Ascending aorta (tissue), 2 donors: ENCODE results near the gene SLAIN2. TPM values are rescaled to one million over a fixed set of nuclear protein-coding genes. Genes with fewer than 3 reads are reported as not detected.
"Not testable (repeated sequence)": the region's sequence is repeated elsewhere in the genome, so short reads cannot be mapped to it uniquely, and the experiment has no call there.

Source experiments
- DNase-seq, 2 donors: peaks; one replicate each; pipeline ENCODE4 v3.0.0-alpha.2; 2019; ENCODE audit warnings: low spot score in 2 of 2
- H3K27ac ChIP-seq, 2 donors: fragments of 200-600 bp; sonication (generic); one replicate each; pipeline ENCODE4 v1.5.1; 2016 to 2017; ENCODE audit warnings: mild to moderate bottlenecking in 1 of 2
- H3K27me3 ChIP-seq: fragments of 200-600 bp; sonication (generic); one replicate; pipeline ENCODE4 v1.5.1; 2017
- H3K36me3 ChIP-seq, 2 donors: fragments of 200-600 bp; sonication (generic); one replicate each; pipeline ENCODE4 v1.5.1; 2016
- H3K4me1 ChIP-seq, 2 donors: fragments of 200-600 bp; sonication (generic); one replicate each; pipeline ENCODE4 v1.5.1; 2016 to 2017; ENCODE audit warnings: mild to moderate bottlenecking in 1 of 2
- H3K4me3 ChIP-seq, 2 donors: fragments of 200-600 bp; sonication (generic); one replicate each; pipeline ENCODE4 v1.5.1; 2016 to 2017; ENCODE audit warnings: mild to moderate bottlenecking in 1 of 2
- H3K9me3 ChIP-seq, 2 donors: fragments of 200-600 bp; sonication (generic); one replicate each; pipeline ENCODE4 v1.5.1; 2016
- intact Hi-C: fragments of 100-400 bp; cut with DNase I; formaldehyde crosslinking; loops from one replicate; pipeline ENCODE4 v1.15.1; 2023
- total RNA-seq: library from RNA; depleted of rRNA; stranded (reverse); fragments of >200 nt; gene quantifications from one replicate; pipeline ENCODE4 v1.1.0, GENCODE V29; 2016
- TF ChIP-seq, protein P1 (sequence below), 3 experiments: fragments of 200-600 bp in 2 of 3; fragments of 450-650 bp in 1 of 3; sonication (generic) in 2 of 3; IDR thresholded peaks; one replicate each; pipeline ENCODE4 v1.5.1; 2016 to 2019; ENCODE audit warnings: antibody characterized with exemption in 3 of 3, mild to moderate bottlenecking in 1 of 3, moderate library complexity in 1 of 3

The SLAIN2 gene
- total RNA-seq, 1 donor from 2014 or later: 26.3 TPM

DNA sequence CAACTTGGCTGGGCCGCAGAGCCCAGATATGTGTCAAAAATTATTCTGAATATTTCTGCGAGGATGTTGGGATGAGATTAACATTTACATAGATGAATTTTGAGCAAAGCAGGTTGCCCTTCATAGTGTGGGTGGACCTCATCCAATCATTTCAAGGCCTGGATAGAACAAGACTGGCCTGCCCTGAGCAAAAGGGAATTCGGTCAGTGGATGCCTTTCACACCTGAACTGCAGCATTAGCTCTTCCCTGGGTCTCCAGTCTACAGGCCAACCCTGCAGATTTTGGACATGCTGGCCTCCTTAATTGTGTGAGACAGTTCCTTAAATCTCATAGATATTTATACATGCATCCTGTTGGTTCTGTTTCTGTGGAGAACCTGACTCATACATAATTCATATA is 109.4 kb downstream of the SLAIN2 start:
- Histone ChIP-seq H3K4me1 (no peaks in the 10 kb centered on the region), H3K36me3 (no peaks in the 10 kb centered on the region), H3K4me3 (no peak overlapping the region), H3K9me3 (no peaks in the 10 kb centered on the region), H3K27ac (no peak overlapping the region), H3K27me3 (no peaks in the 10 kb centered on the region)
- intact Hi-C loops: no loop called here
- DNase-seq: no peak
- TF ChIP-seq, protein P1, sequence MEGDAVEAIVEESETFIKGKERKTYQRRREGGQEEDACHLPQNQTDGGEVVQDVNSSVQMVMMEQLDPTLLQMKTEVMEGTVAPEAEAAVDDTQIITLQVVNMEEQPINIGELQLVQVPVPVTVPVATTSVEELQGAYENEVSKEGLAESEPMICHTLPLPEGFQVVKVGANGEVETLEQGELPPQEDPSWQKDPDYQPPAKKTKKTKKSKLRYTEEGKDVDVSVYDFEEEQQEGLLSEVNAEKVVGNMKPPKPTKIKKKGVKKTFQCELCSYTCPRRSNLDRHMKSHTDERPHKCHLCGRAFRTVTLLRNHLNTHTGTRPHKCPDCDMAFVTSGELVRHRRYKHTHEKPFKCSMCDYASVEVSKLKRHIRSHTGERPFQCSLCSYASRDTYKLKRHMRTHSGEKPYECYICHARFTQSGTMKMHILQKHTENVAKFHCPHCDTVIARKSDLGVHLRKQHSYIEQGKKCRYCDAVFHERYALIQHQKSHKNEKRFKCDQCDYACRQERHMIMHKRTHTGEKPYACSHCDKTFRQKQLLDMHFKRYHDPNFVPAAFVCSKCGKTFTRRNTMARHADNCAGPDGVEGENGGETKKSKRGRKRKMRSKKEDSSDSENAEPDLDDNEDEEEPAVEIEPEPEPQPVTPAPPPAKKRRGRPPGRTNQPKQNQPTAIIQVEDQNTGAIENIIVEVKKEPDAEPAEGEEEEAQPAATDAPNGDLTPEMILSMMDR (IDR thresholded peaks at IDR 0.05): no peak

DNA sequence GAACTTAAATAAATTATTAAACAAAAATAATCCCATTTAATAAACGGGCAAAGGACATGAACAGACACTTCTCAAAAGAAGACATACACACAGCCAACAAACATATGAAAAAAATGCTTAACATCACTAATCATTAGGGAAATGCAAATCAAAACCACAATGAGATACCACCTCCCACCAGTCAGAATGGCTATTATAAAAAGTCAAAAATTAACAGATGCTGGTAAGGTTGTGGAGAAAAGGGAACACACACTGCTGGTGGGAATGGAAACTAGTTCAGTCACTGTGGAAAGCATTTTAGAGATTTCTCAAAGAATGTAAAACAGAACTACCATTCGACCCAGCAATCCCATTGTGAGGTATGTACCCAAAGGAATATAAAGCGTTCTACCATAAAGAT is 110.3 kb downstream of the SLAIN2 start:
- H3K27ac ChIP-seq, intact Hi-C loops, H3K9me3 ChIP-seq, H3K27me3 ChIP-seq, H3K4me3 ChIP-seq, H3K36me3 ChIP-seq, DNase-seq, H3K4me1 ChIP-seq: not testable (repeated sequence)

DNA sequence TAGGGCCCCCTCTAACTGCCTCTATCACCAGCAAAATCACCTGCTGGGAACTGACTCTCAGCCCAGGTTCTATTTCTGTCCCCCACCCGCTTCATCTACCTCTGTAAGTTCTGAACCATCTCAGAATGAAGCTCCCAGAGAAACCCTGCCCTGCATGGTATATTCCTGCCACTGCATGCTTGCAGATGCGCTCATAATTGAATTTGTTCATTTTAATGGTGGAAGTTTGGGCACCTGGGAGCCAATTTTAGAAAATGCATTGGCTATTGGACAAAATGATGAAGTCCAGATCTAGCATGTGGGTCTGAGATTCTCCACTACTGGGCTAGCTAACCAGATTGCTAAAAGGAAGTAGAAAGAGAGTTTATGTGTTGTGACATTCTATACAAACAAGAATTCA is 113.3 kb downstream of the SLAIN2 start:
- Histone ChIP-seq H3K4me3 (no peak overlapping the region), H3K9me3 (no peaks in the 10 kb centered on the region), H3K36me3 (no peaks in the 10 kb centered on the region), H3K4me1 (no peaks in the 10 kb centered on the region), H3K27me3 (no peaks in the 10 kb centered on the region), H3K27ac (no peak overlapping the region)
- no peak for DNase-seq
- TF ChIP-seq, protein P1 (IDR thresholded peaks at IDR 0.05): no peak
- intact Hi-C loops: no loop called here

DNA sequence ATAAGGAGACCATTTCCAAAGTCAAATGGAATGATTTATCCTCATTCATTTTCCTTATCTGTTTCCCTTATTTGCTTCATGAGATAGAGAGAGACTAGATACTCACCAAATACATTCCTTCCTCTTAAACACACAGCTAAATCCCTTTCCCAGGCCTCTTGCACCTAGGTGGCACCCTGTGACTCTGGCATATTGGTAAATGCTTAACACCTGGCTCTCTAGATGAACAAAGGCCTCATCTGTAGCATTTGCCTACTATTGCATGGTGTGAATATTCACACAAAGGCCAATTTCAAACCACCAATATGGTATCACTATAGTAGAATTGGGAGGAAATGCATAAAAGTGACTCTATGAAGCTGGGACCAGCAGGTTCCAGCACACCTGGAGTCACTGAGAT is 119.7 kb downstream of the SLAIN2 start:
- Histone ChIP-seq H3K9me3 (no peaks in the 10 kb centered on the region), H3K4me3 (no peak overlapping the region), H3K4me1 (no peaks in the 10 kb centered on the region), H3K36me3 (no peaks in the 10 kb centered on the region), H3K27me3 (no peaks in the 10 kb centered on the region), H3K27ac (no peak overlapping the region)
- TF ChIP-seq, protein P1 (IDR thresholded peaks at IDR 0.05): no peak
- intact Hi-C loops: no loop called here
- no peak for DNase-seq

DNA sequence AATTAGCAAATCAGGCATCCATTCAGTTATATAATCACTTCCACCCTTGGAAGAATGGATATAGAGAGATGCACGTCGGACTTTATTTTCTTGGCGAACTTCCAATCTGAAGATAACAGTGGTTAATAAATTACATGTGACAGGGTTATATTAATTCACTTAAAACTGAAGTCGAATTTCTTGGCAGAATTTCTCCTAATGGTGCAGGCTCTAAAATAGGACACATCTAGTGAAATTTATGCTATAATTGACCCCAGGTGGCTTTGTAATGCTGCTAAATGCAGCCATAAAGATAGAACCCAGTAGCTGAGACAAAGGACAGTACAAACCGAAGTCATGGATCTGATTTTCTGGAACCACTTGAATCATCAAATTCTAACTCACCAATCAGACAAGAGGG is 121.0 kb downstream of the SLAIN2 start:
- intact Hi-C loops: no loop called here
- TF ChIP-seq, protein P1 (IDR thresholded peaks at IDR 0.05): no peak

DNA sequence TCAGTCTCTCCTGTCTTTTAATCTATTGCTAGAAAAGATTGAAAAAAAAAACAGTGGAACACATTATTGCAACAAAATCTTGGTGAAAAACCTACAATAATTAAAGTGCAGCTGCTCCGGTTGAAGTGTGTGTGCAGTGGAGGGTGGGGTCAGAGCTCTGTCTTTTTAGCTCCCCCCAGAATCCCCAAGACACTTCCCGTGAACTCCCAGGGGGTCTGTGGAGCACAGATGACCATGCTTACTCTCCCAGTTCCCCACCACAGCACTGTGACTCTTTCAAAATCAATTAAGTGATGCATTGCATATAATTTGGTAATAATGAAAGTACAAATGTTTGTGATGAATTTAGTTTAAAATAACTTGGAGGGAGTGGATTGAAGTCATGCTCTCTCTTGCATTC is 126.1 kb downstream of the SLAIN2 start:
- Histone ChIP-seq H3K27me3 (no peaks in the 10 kb centered on the region), H3K9me3 (no peaks in the 10 kb centered on the region), H3K36me3 (no peaks in the 10 kb centered on the region), H3K27ac (no peak overlapping the region), H3K4me3 (no peak overlapping the region), H3K4me1 (no peaks in the 10 kb centered on the region)
- DNase-seq: no peak
- TF ChIP-seq, protein P1 (IDR thresholded peaks at IDR 0.05): no peak
- intact Hi-C loops: no loop called here

More for the DNA sequence above, 121.0 kb downstream of the SLAIN2 start:
- H3K27me3 ChIP-seq: no peaks in the 10 kb centered on the region
- DNase-seq: no peak
- no peaks in the 10 kb centered on the region for H3K9me3 ChIP-seq
- no peaks in the 10 kb centered on the region for H3K4me1 ChIP-seq
- H3K4me3 ChIP-seq: no peak overlapping the region
- H3K27ac ChIP-seq: no peak overlapping the region
- no peaks in the 10 kb centered on the region for H3K36me3 ChIP-seq
